Stimulated activated naive CD8-positive, alpha-beta T cell treated with anti-CD3 and anti-CD28 coated beads, Interleukin-15, Interleukin-2, amounts not matched to agents 100 U/mL and 50 U/mL, for 24 hours (primary cell): ENCODE data around the gene MEIOB.
"Not testable (repeated sequence)": the region's sequence is repeated elsewhere in the genome, so short reads cannot be mapped to it uniquely, and the experiment has no call there.

Experiments
- ATAC-seq: fragments of 150-1000 bp; cut with Tn5 transposase; one replicate; pipeline ENCODE4 v1.10.0; 2021
- DNase-seq: peaks from one replicate; pipeline ENCODE4 v3.0.0; 2021

The MEIOB gene

GRCh38 chr16:1906846-1907165, 34.8 kb upstream of the MEIOB start:
- DNase-seq (no peak), ATAC-seq (no peak)

- ATAC-seq, result no peak
- no peak for DNase-seq
Measured at GRCh38 chr16:1906055-1906845, 34.3 kb upstream of the MEIOB start.

GRCh38 chr16:1903845-1904840, 32.2 kb upstream of the MEIOB start:
- DNase-seq (no peak), ATAC-seq (no peak)

- ATAC-seq (no peak), DNase-seq (no peak)
Measured at GRCh38 chr16:1903220-1903574, 31.2 kb upstream of the MEIOB start.

GRCh38 chr16:1902547-1903219, 30.7 kb upstream of the MEIOB start:
- ATAC-seq, result no peak

GRCh38 chr16:1900452-1900774, 28.4 kb upstream of the MEIOB start:
- ATAC-seq (no peak), DNase-seq (no peak)

More at GRCh38 chr16:1902547-1903219, 30.7 kb upstream of the MEIOB start:
- no peak for DNase-seq

GRCh38 chr16:1899641-1900451, 27.9 kb upstream of the MEIOB start:
- no peak for DNase-seq
- no peak for ATAC-seq

GRCh38 chr16:1897692-1898091, 25.7 kb upstream of the MEIOB start:
- DNase-seq, ATAC-seq: not testable (repeated sequence)

GRCh38 chr16:1895949-1896675, 24.1 kb upstream of the MEIOB start:
- ATAC-seq (no peak), DNase-seq (no peak)

- DNase-seq (no peak), ATAC-seq (no peak)
Measured at GRCh38 chr16:1895068-1895467, 23.1 kb upstream of the MEIOB start.

- DNase-seq (no peak), ATAC-seq (no peak)
Measured at GRCh38 chr16:1890708-1891050, 18.7 kb upstream of the MEIOB start.

GRCh38 chr16:1890024-1890707, 18.2 kb upstream of the MEIOB start:
- ATAC-seq (no peak), DNase-seq (no peak)

GRCh38 chr16:1887711-1888354, 15.9 kb upstream of the MEIOB start:
- DNase-seq (no peak), ATAC-seq (no peak)

- DNase-seq (no peak), ATAC-seq (no peak)
Measured at GRCh38 chr16:1884889-1885288, 12.9 kb upstream of the MEIOB start.

GRCh38 chr16:1884155-1884760, 12.3 kb upstream of the MEIOB start:
- no peak for DNase-seq
- no peak for ATAC-seq

- not testable (repeated sequence) for ATAC-seq, DNase-seq
Measured at GRCh38 chr16:1881172-1881571, 9.2 kb upstream of the MEIOB start.

GRCh38 chr16:1879477-1879876, 7.5 kb upstream of the MEIOB start:
- no peak for DNase-seq

GRCh38 chr16:1878256-1878655, 6.3 kb upstream of the MEIOB start:
- DNase-seq, result no peak
- no peak for ATAC-seq

More at GRCh38 chr16:1879477-1879876, 7.5 kb upstream of the MEIOB start:
- no peak for ATAC-seq

- ATAC-seq, result no peak
- DNase-seq, result no peak
Measured at GRCh38 chr16:1877804-1878203, 5.8 kb upstream of the MEIOB start.

- ATAC-seq (no peak), DNase-seq (no peak)
Measured at GRCh38 chr16:1877089-1877488, 5.1 kb upstream of the MEIOB start.
